GM11168 (cell line): Measurements from ENCODE around the gene NKIRAS1.

Experiments
- in situ Hi-C: fragments of 300-500 bp; cut with MboI; formaldehyde crosslinking; loops from one replicate; pipeline ENCODE4 v1.12.0; 2022; ENCODE audit warnings: low sequenced_read_pairs; ENCODE audit not compliant: unreplicated experiment

Gene NKIRAS1

DNA sequence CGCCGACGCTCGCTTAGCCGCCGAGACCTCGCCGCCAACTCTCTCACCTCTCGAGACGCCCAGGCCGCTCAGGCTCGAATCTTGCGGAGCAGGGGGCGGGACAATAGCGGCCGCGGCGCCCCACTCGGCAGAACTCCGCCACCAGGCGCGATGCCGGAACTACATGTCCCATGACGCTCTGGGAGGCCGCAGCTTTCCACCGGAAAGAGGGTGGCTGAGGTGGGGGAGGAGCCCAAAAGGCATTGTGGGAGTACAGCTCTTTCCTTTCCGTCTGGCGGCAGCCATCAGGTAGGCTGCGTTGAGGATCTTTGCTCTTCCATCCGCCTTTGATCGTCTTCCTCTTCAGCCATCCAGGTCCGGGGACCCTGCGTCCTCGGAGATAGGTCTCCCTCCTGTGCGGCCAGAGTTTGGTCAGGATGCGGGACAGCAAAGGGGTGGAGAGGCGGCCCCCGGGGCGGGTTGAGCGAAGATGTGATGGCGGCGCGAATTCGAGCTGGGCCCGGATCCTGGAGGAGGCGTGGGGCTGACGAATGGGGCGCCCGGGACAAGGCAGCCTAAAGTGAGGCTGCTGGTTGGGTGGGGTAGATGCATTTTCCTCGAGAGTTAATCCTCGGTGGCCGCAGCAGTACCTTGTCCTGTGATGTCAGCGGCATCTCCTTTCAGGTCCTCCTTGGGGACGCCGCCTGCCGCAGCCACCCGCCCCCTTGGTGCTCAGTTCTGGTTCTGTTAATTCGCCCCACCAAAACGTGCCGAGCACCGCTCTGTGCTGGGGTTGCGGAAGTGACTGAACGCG is at the start of gene NKIRAS1, which contains the start of gene RPL15:
Gene NKIRAS1 (minus strand): TSS at position 105 of the 793 bp plus-strand sequence. CDS start 6,086 bp downstream, outside the sequence.
Gene RPL15 (plus strand): TSS at position 247 of the 793 bp plus-strand sequence. CDS start 728 bp downstream, outside the sequence.
- in situ Hi-C loops, result no loop called here

DNA sequence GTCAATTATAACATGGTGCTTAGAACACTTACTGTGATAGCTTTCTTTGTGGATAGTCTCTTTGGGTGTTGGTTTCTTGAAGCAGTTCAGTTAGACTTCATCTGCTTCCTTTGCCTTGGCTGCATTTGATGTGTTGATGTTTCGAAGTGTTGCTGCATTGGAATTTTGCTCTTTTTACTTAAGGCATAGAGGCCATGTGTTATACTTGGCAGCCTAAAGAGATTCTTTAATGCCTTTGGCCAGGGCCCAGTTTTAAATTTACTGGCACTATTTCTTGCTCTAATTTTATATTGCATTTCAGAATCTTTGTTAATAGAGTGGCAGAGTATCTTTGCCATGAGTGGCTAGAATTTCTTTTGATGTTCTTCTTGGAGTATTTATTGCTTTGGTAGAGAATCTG is 49.5 kb upstream of the NKIRAS1 start:
- in situ Hi-C loops, result no loop called here

- in situ Hi-C loops, result no loop called here
Measured at GRCh38 chr3:23964537-23965235, 47.9 kb upstream of the NKIRAS1 start.

- in situ Hi-C loops, result no loop called here
Measured at GRCh38 chr3:23961913-23962312, 45.1 kb upstream of the NKIRAS1 start.

DNA sequence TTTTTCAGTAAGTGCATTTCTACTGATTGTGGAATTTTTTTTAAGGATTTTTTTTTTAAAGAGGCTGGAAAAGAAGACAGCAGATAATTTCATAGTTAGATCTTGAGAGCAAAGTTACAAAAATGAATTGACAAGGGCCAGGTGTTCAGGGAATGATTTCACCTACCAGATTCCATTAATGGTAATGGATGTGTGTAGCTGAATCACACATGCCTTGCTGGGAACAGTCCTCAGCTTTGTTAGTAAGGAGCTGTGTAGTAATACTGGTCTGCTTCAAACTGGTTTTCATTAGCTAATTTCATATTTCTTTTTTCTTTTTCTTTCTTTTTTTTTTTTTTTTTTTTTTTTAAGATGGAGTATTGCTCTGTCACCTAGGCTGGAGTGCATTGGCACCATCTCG is 44.3 kb upstream of the NKIRAS1 start:
- in situ Hi-C loops, result no loop called here

GRCh38 chr3:23960649-23961048 is 43.9 kb upstream of the NKIRAS1 start:
- in situ Hi-C loops, result no loop called here

GRCh38 chr3:23959135-23959900 is 42.5 kb upstream of the NKIRAS1 start:
- in situ Hi-C loops, result no loop called here

- in situ Hi-C loops, result no loop called here
Measured at GRCh38 chr3:23956701-23957100, 39.9 kb upstream of the NKIRAS1 start.

DNA sequence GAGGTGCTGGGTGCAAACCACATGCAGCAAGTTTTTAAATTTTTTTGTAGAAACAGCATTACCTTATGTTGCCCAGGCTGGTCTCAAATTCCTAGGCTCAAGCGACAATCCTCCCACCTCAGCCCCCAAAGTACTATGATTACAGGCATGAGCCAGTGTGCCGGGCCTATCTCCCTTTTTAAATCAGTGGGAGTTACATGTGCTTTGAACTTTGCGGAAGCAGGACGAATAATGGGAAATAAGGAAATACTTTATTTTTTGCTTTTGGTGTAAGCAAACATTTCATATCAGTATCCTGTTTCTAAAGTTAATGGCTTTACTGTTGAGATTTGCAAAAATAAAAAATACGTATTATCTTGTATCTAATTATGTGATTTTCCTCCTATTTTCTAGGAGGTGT is 37.4 kb upstream of the NKIRAS1 start:
- in situ Hi-C loops, result no loop called here

GRCh38 chr3:23953523-23953922 is 36.7 kb upstream of the NKIRAS1 start:
- in situ Hi-C loops, result no loop called here

DNA sequence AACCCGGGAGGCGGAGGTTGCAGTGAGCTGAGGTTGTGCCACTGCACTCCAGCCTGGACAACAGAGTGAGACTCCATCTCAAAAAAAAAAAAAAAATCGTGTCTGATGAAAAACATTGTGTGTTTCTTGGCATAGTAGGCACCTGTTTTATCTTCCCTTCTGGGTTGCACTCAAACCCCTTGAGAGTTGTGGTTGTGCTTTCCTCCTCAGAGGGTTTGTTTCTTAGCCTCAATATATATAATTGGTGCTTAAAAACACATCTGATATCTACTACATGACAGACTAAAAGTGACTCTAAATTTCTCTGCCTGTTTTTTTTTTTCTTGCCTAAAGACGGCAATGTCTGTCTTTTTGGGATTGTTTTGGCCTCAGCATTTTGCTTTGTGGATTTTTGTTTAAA is 35.9 kb upstream of the NKIRAS1 start:
- in situ Hi-C loops, result no loop called here

GRCh38 chr3:23950293-23950692 is 33.5 kb upstream of the NKIRAS1 start:
- in situ Hi-C loops, result no loop called here

DNA sequence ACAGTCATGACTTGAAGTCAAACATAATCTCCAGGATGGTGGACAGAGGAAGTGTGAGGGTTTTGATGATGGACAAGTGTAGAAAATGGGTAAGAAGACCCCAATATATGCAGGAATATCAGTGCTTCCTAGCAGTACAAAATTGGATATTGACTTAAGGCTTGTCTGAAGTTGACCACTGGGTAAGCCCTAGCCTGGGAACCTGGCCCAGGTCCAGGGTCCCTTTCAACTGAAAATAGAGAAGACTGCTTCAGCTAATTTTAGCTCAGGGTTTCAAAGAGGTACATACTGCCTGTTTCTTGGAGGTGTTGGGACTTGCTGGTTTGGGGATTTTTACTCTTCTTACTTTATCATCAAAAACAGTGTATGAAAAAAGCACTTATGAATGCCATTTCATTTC is 33.0 kb upstream of the NKIRAS1 start:
- in situ Hi-C loops, result no loop called here

DNA sequence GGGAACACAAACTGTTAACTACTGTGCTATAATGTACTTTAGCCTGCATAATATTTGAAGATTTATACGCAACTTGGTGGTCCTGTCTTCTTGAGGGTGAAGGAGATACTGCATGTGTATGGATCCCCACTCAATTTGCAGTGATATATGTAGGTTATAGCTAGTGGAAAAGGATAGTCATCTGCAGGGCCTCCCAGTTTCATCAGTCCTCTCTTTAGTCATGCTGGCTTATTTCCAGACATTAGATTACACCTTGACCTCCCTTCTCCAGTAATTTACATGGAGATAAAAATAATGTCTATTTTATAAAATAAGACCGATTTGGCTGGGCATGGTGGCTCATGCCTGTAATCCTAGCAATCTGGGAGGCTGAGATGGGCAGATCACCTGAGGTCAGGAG is 32.0 kb upstream of the NKIRAS1 start:
- in situ Hi-C loops, result no loop called here

DNA sequence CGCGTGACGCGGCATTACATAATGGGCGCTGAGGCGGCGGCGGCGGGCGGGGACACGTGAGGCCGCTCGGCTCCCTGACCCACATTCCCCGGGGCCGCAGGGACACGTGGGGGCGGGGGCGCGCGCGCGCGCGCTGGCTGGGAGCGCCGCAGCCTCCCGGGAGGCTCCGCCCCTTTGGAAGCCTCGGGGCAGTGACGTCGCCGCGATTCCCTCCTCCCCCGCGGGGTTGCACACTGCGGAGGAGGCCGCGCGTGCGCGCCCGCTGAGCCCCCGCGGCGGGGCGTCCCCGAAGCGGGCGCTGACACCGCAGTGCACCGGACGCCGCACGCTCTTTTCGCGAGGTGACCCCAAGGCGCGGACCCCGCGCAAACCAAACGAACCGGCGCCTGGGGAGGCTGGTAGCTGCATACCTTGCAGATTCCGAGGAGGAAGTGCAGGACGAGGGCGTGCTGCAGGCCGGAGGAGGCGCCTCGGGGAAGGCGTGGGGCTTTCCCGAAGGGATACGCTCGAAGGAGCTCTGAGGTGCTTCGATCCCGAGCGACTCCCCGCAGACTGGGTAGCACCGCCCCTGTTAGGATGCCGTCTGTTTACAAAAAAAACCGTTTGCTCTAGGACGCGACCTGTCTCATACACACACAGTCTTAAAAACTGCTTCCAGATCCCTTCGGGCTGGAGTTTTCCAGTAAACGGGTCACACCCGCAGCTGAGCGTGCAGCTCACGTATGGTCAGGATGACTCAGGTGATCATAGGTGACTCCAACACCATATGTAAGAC is 29.3 kb upstream of the NKIRAS1 start:
- in situ Hi-C loops, result no loop called here

GRCh38 chr3:23945663-23945912 is 28.8 kb upstream of the NKIRAS1 start:
- in situ Hi-C loops, result no loop called here

DNA sequence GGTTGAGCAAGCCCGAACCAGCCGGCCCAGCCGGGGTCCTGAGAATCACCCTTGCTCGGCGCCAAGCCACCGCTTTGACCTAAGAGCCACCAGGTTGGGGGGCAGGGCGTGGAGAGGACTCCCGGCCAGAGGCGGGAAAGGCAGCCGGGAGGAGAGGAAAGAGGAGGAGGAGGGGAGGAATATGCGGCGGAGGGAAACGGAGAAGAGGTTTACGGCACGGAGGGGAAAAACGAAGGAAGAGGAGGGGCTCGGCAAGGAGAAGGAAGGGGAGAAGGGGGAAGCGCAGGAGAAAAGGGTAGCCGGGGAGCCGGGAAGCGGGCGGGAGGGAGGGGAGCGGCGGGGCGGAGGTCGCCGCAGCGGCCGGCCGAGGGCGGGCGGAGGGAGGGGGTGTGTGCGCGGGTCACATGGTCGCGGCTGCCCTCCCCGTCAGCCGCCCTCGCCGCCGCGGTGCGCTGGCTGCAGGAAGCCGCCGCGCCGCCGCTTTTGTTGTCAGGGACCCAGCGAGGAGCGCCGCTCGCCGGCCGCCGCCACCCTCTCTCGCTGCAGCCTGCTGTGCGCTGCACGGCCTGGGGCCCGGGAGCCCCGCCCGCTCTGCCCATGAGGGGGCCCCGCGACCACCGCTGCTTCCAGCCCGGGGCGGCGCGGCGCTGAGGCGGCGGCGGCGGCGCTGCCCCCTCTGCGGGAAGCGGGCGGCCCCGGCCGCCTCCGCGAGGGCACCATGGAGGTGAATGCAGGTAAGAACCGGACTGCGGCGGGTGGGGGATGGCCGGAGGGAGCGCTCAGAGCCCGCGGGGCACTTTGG is 28.3 kb upstream of the NKIRAS1 start, which contains the start of gene NR1D2:
Gene NR1D2 (plus strand): TSS at position 426 of the 802 bp plus-strand sequence. CDS start 293 bp downstream, at position 719.
- in situ Hi-C loops, result no loop called here

GRCh38 chr3:23944007-23944783 is 27.4 kb upstream of the NKIRAS1 start:
- in situ Hi-C loops, result no loop called here

DNA sequence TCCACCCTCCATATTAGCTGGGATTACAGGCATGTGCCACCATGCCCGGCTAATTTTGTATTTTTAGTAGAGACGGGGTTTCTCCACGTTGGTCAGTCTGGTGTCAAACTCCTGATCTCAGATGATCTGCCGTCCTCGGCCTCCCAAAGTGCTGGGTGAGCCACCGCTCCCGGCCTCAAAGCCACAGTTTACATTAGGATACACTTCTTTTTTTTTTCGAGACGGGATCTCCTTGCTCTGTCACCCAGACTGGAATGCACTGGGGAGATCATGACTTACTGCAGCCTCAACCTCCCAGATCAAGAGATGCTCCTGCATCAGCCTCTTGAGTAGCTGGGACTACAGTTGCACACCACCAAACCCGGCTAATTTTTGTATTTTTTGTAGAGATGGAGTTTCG is 25.8 kb upstream of the NKIRAS1 start:
- in situ Hi-C loops, result no loop called here
